Ureter (tissue), 1 donor: ENCODE data around the gene IGF1R. TPM values are rescaled to one million over a fixed set of nuclear protein-coding genes. Genes with fewer than 3 reads are reported as not detected.

Experiments
- DNase-seq: peaks from one replicate; pipeline ENCODE4 v3.0.0-alpha.2; 2020; ENCODE audit warnings: low spot score
- total RNA-seq: library from RNA; stranded (reverse); gene quantifications from one replicate; pipeline ENCODE4 v1.2.4, GENCODE V29; 2023
- donor health status: DM: yes; HTN: yes; CAD: no.

The IGF1R gene
- total RNA-seq, 1 donor from 2014 or later = 88.6 TPM

GRCh38 chr15:98671060-98672008 lies 23.0 kb downstream of the IGF1R start:
- no peak for DNase-seq

GRCh38 chr15:98673133-98673532 lies 24.8 kb downstream of the IGF1R start:
- DNase-seq = no peak

GRCh38 chr15:98674336-98674735 lies 26.0 kb downstream of the IGF1R start:
- no peak for DNase-seq

- no peak for DNase-seq
Observed at GRCh38 chr15:98676586-98677270, 28.4 kb downstream of the IGF1R start.

DNA sequence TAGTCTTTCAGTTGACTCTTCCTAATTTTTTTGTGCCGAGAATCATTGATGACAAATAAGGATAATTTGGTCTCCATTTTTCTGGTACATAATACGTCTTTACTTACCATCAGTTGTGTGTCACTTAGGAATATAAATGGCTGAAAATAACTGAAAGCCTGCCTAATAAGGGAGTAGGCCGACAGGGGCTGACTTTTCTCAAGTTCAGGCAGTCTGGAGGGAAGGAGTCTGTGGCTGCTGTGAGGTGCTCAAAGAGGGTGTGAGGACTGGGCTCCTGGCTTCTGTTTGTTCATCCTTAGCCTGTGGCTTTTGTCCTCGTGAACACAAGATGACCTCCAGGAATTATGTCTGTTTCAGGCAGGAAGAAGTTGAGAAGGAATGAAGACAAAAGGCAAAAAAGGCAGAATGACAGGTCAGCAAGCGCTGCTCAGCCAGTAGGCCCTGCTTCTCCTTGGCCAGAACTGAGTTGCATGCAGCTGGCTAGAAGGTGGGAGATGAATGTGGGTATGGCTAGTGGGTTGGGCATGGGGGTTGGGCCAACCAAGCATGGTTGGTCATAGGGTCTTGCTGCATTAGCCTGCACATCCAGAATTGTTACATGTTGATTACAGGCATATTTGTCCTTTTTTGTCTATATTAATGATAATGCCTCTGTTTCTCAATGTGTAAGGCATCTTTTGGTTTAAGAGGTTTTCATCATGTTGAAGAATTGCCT lies 29.2 kb downstream of the IGF1R start:
- DNase-seq = no peak

DNA sequence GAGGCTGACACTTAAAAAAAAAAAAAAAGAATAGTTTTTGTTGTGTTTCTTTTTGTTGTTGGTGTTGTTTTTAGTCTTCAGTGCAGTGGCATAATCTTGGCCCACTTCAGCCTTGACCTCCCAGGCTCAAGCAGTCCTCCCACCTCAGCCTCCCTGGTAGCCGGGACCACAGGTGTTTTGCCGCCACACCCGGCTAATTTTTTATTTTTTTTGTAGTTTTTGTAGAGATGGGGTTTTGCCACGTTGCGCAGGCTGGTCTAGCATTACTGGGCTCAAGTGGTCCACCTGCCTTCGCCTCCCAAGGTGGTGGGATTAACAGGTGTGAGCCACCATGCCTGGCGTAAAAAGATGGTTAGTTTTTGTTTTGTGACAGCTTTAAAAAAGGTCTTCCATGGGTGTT lies 30.1 kb downstream of the IGF1R start:
- no peak for DNase-seq

- no peak for DNase-seq
Observed at GRCh38 chr15:98681061-98681460, 32.7 kb downstream of the IGF1R start.

GRCh38 chr15:98682992-98683701 lies 34.8 kb downstream of the IGF1R start:
- no peak for DNase-seq

- DNase-seq = no peak
Observed at GRCh38 chr15:98683831-98684230, 35.5 kb downstream of the IGF1R start.

GRCh38 chr15:98684436-98684835 lies 36.1 kb downstream of the IGF1R start:
- no peak for DNase-seq

- no peak for DNase-seq
Observed at GRCh38 chr15:98684995-98685525, 36.7 kb downstream of the IGF1R start.

- no peak for DNase-seq
Observed at GRCh38 chr15:98686983-98687382, 38.6 kb downstream of the IGF1R start.

- DNase-seq = no peak
Observed at GRCh38 chr15:98689431-98689861, 41.1 kb downstream of the IGF1R start.

GRCh38 chr15:98690272-98690950 lies 42.1 kb downstream of the IGF1R start:
- DNase-seq = no peak

DNA sequence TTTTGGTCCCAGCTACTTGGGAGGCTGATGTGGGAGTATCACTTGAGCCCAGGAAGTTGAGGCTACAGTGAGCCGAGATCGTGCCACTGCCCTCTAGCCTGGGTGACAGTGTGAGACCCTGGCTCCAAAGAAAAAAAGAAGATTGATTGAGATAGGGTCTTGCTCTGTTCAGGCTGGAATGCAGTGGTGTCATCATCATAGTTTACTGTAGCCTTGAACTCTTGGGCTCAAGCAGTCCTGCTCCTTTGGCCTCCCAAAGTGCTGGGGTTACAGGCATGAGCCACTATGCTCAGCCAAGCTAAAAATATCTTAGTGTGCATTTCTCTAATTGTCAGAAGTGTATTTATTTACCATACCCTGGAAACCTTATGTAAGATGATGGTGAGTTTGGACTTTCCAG lies 43.9 kb downstream of the IGF1R start:
- DNase-seq = no peak

DNA sequence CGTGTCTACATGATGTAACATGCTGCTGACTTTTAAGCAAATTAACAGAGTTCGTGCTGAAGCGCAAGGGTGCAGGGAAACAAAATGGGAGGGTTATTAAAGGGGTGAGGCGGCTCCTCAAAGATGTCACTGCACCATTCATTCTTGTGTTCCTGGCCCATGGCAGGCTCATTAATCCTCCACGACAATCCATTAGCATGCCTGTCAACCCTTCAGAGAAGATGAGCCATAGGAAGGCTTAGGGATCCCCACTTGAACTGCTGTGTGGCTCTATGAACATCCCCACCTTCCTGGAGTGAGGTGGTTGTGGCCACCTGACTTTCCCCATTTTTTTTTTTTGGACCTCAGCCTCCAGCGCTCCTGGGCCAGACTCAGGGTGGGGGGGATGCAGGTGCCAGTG lies 45.8 kb downstream of the IGF1R start:
- DNase-seq = no peak

- DNase-seq = no peak
Observed at GRCh38 chr15:98698792-98699191, 50.5 kb downstream of the IGF1R start.

DNA sequence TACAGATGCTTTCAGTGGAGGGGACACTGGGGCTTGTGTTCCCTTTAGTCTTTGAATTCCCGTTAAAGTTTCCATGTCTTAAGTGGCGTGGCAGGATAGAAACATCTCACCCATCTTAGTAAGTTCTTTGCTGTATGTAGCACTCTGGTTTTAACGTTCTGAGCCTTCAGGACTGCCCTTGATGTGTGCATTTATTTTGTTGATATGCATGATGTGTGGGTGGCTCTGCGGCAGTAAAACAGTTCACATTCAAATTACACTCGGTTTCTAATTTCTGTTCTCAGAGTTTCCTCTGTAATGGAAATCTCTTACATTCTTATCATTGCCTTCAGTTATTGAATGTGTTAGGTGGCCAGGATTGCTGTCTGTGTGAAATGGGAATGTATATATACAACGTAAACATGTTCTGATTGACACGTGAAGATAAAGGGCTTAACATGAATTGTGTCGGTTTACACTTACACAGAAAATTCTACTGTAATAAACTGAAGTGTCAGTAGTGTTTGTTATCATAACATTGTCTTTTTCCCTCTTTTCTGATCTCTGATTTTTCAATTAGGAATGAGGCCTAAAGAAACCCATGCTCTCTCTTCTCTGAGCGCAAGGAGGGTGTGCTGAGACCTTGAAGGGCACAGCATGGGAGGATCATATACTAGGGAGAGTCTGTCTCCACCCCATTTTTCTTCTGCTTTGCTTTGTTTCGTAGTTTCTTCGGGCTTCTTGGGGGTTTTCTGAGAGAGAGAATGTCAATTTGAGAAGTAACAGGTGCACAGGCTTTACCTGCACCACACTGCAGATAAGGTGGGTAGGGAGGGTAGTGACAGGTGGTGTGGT lies 51.5 kb downstream of the IGF1R start:
- no peak for DNase-seq

GRCh38 chr15:98700519-98700918 lies 52.2 kb downstream of the IGF1R start:
- DNase-seq = no peak

- DNase-seq = no peak
Observed at GRCh38 chr15:98703126-98703685, 54.9 kb downstream of the IGF1R start.
